Caco-2 (cell line): Measurements from ENCODE around the gene RAP1GAP2. TPM values are rescaled to one million over a fixed set of nuclear protein-coding genes. Genes with fewer than 3 reads are reported as not detected.

Experiments used
- BruUV-seq: library from RNA; stranded (reverse); fragments of 400-500 nt; replicated peaks from 2 replicates; lab custom pipeline; 2021; lab: Mats Ljungman, UMichigan
- CTCF ChIA-PET: fragments of 300-600 bp; sonication (Branson Sonifier 250); formaldehyde crosslinking; loops from one replicate; lab custom pipeline; 2022; ENCODE audit warnings: antibody characterized with exemption; lab: Charles Lee
- POLR2A ChIA-PET: fragments of 300-600 bp; sonication (Branson Sonifier 250); formaldehyde crosslinking; loops from one replicate; lab custom pipeline; 2022; ENCODE audit warnings: antibody characterized with exemption; lab: Charles Lee
- DNase-seq, 2 experiments: peaks; one replicate each; pipeline versions ENCODE4 v3.0.0 to v3.0.0-alpha.2; 2020 to 2022
- H3K27me3 ChIP-seq: replicated peaks from 2 replicates; pipeline ENCODE4 v1.6.0; 2011; ENCODE audit warnings: low read length; ENCODE audit not compliant: control insufficient read depth, insufficient read depth
- H3K36me3 ChIP-seq: 2 replicates; pipeline ENCODE4 v1.5.1; 2011; ENCODE audit warnings: low read length; ENCODE audit not compliant: control insufficient read depth, insufficient read depth
- H3K4me1 ChIP-seq: fragments of 250-450 bp; sonication (Bioruptor Pico); 2 replicates; pipeline ENCODE4 v1.5.1; 2020; ENCODE audit warnings: mild to moderate bottlenecking
- H3K4me3 ChIP-seq: 2 replicates; pipeline ENCODE4 v1.5.1; 2011; ENCODE audit warnings: low read depth, mild to moderate bottlenecking, control low read depth, low read length
- H3K9me3 ChIP-seq: fragments of 250-450 bp; sonication (Bioruptor Pico); 2 replicates; pipeline ENCODE4 v1.5.1; 2020; ENCODE audit warnings: mild to moderate bottlenecking, moderate library complexity
- H3K27ac Mint-ChIP-seq: one replicate; pipeline ENCODE4 v1.8.0; 2022; ENCODE audit warnings: mixed read lengths; ENCODE audit not compliant: unreplicated experiment
- H3K27me3 Mint-ChIP-seq: one replicate; pipeline ENCODE4 v1.8.0; 2022; ENCODE audit warnings: mixed read lengths; ENCODE audit not compliant: insufficient read depth, unreplicated experiment
- H3K36me3 Mint-ChIP-seq: one replicate; pipeline ENCODE4 v1.8.0; 2022; ENCODE audit warnings: mild to moderate bottlenecking, mixed read lengths; ENCODE audit not compliant: insufficient read depth, unreplicated experiment
- H3K4me1 Mint-ChIP-seq: one replicate; pipeline ENCODE4 v1.8.0; 2022; ENCODE audit warnings: low read depth, mixed read lengths; ENCODE audit not compliant: unreplicated experiment
- H3K4me3 Mint-ChIP-seq: one replicate; pipeline ENCODE4 v1.8.0; 2022; ENCODE audit warnings: mild to moderate bottlenecking, moderate library complexity, mixed read lengths; ENCODE audit not compliant: unreplicated experiment
- H3K9me3 Mint-ChIP-seq: one replicate; pipeline ENCODE4 v1.8.0; 2022; ENCODE audit warnings: mixed read lengths; ENCODE audit not compliant: unreplicated experiment
- intact Hi-C: fragments of 100-400 bp; cut with micrococcal nuclease; formaldehyde crosslinking; loops from one replicate; pipeline ENCODE4 v1.10.0; 2022; ENCODE audit not compliant: unreplicated experiment
- total RNA-seq: library from RNA; stranded (reverse); gene quantifications from 2 replicates; pipeline ENCODE4 v1.2.3, GENCODE V29; 2022
- TF ChIP-seq, protein P1 (sequence below), 2 experiments: fragments of 200-600 bp in 1 of 2; IDR thresholded peaks; 1 replicate in 1 of 2; 2 replicates in 1 of 2; pipeline versions ENCODE4 v1.5.1 to v1.8.0; 2011 to 2022; ENCODE audit warnings: antibody characterized with exemption in 1 of 2, control low read depth in 1 of 2, inconsistent platforms in 1 of 2, low read depth in 1 of 2, low read length in 1 of 2, mild to moderate bottlenecking in 1 of 2, moderate library complexity in 1 of 2; ENCODE audit not compliant: insufficient read depth in 1 of 2, severe bottlenecking in 1 of 2, unreplicated experiment in 1 of 2

The RAP1GAP2 gene
- total RNA-seq, 1 experiment from 2014 or later: 45.3 TPM

DNA sequence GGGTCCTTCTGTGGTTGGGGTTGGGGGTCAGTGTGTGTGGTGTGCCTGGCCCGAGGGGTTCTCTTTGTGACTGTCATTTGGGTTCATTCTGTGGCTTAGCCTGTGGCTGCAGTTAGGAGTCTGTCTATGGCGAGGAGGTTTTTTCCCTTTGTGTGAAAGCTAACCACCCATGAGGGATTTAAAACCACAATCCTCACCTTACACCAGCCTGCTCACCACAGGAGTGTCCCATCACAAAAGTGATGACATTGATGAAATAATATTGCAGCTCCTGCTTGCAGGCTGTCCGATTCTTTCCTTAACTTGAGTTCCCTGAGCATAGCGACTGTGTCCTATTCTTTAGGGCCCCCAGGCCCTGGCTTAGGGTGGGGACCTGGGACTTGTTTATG, 113.6 kb downstream of the RAP1GAP2 start:
- no peak overlapping the region for H3K4me3 ChIP-seq
- Mint-ChIP-seq H3K9me3 (no peaks in the 10 kb centered on the region), H3K27me3 (no peaks in the 10 kb centered on the region), H3K27ac (peak overlapping the region; percentile 24), H3K4me3 (no peak overlapping the region), H3K36me3 (peaks cover 6% of the 10 kb centered on the region), H3K4me1 (no peaks in the 10 kb centered on the region)
- intact Hi-C loops: no loop called here
- no peak for DNase-seq
- peaks cover 1% of the 10 kb centered on the region; the same call in 1 of the 2 replicates for H3K36me3 ChIP-seq
- 0 out of 2 replicates have a peak, but pooled peaks cover 7% of the 10 kb centered on the region for H3K9me3 ChIP-seq
- ChIA-PET POLR2A (no interaction called here), CTCF (no interaction called here)
- no TSS peak for BruUV-seq
- TF ChIP-seq, protein P1, sequence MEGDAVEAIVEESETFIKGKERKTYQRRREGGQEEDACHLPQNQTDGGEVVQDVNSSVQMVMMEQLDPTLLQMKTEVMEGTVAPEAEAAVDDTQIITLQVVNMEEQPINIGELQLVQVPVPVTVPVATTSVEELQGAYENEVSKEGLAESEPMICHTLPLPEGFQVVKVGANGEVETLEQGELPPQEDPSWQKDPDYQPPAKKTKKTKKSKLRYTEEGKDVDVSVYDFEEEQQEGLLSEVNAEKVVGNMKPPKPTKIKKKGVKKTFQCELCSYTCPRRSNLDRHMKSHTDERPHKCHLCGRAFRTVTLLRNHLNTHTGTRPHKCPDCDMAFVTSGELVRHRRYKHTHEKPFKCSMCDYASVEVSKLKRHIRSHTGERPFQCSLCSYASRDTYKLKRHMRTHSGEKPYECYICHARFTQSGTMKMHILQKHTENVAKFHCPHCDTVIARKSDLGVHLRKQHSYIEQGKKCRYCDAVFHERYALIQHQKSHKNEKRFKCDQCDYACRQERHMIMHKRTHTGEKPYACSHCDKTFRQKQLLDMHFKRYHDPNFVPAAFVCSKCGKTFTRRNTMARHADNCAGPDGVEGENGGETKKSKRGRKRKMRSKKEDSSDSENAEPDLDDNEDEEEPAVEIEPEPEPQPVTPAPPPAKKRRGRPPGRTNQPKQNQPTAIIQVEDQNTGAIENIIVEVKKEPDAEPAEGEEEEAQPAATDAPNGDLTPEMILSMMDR (IDR thresholded peaks at IDR 0.05; ENCODE audit: insufficient read depth in 1 of 2, low read depth in 1 of 2, low read length in 1 of 2, severe bottlenecking in 1 of 2, unreplicated experiment in 1 of 2): no peak
- no peaks in the 10 kb centered on the region for H3K27me3 ChIP-seq
- no peaks in the 10 kb centered on the region for H3K4me1 ChIP-seq

DNA sequence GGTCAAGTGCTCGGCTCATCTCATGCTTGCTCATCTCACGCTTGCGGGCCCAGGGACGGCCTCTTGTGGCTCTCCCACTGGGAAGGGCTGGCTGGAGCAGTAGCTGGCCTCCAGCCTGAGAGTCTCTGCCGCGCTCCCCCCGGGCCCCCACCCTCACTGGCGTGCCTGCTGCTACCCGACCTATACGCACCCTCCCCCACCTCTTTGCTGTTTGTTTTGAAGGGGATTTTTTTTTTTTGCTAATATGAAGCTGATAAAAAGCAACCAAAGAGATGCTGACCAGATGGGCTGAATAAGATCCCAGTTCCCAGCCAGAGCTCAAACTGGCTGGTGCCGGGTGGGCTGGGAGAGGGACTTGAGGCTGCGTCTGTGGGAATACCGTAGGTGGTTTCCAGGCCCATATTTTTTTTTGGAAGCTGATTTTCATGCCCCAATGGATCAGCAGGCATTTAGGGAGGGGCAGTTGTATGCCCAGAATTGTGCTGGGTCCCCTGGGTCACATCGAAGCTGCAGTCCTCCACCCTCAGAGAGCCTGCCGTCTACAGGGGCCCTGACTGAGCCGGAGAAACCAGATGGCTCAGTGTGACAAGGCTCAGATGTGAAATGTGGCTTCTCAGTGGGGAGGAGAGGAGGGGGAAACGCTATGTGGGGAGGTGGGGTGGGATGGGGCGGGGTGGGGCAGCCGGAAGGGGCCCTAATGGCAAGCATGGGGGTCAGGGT, 115.0 kb downstream of the RAP1GAP2 start:
- no peaks in the 10 kb centered on the region for H3K4me1 ChIP-seq
- H3K9me3 ChIP-seq: 0 out of 2 replicates have a peak, but pooled peaks cover 7% of the 10 kb centered on the region
- Mint-ChIP-seq H3K27ac (no peak overlapping the region), H3K9me3 (no peaks in the 10 kb centered on the region), H3K4me3 (no peak overlapping the region), H3K27me3 (no peaks in the 10 kb centered on the region), H3K4me1 (no peaks in the 10 kb centered on the region), H3K36me3 (peaks cover 9% of the 10 kb centered on the region)
- POLR2A ChIA-PET: interaction anchor here (0.7 kb wide), 1 partner anchor 138 kb away, joined by 3 read pairs; no protein-coding TSS in a partner anchor
- H3K4me3 ChIP-seq: no peak overlapping the region
- TF ChIP-seq, protein P1 (IDR thresholded peaks at IDR 0.05; ENCODE audit: insufficient read depth in 1 of 2, low read depth in 1 of 2, low read length in 1 of 2, severe bottlenecking in 1 of 2, unreplicated experiment in 1 of 2): no peak
- CTCF ChIA-PET: interaction anchor here (0.8 to 1.0 kb wide), 3 partner anchors 20 to 102 kb away, joined by 4 read pairs; no protein-coding TSS in a partner anchor
- no peaks in the 10 kb centered on the region; the same call in 1 of the 2 replicates for H3K36me3 ChIP-seq
- H3K27me3 ChIP-seq: no peaks in the 10 kb centered on the region
- no peak for DNase-seq
- BruUV-seq: no TSS peak
- intact Hi-C loops: no loop called here

DNA sequence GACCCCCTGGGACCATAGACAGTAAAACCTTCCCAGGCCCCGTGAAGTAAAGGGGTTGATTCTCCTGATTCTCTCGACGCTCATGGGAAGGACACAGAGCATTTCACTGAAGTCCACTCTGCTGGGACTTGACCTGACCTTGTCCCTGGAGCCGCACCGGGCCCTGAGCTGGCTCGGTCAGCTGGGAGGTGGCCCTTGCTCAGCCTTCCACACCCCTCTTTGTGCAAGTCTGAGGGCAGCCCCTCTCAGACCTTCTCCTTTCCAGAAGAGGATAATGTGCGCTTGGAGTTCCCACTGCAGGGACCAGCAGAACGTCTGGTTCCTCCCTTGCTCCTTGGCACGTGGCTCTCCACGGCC, 115.5 kb downstream of the RAP1GAP2 start:
- intact Hi-C loops: no loop called here
- no peaks in the 10 kb centered on the region for H3K27me3 ChIP-seq
- H3K4me3 ChIP-seq: no peak overlapping the region
- TF ChIP-seq, protein P1 (IDR thresholded peaks at IDR 0.05; ENCODE audit: insufficient read depth in 1 of 2, low read depth in 1 of 2, low read length in 1 of 2, severe bottlenecking in 1 of 2, unreplicated experiment in 1 of 2): no peak
- Mint-ChIP-seq H3K27ac (no peak overlapping the region), H3K27me3 (no peaks in the 10 kb centered on the region), H3K4me3 (no peak overlapping the region), H3K36me3 (peaks cover 11% of the 10 kb centered on the region), H3K9me3 (no peaks in the 10 kb centered on the region), H3K4me1 (no peaks in the 10 kb centered on the region)
- ChIA-PET CTCF (interaction anchor here (0.8 to 1.0 kb wide), 3 partner anchors 19 to 101 kb away, joined by 4 read pairs; no protein-coding TSS in a partner anchor), POLR2A (interaction anchor here (0.7 kb wide), 1 partner anchor 139 kb away, joined by 3 read pairs; no protein-coding TSS in a partner anchor)
- H3K36me3 ChIP-seq: no peaks in the 10 kb centered on the region; the same call in 1 of the 2 replicates
- no peak for DNase-seq
- no TSS peak for BruUV-seq
- 0 out of 2 replicates have a peak, but pooled peaks cover 2% of the 10 kb centered on the region for H3K9me3 ChIP-seq
- no peaks in the 10 kb centered on the region for H3K4me1 ChIP-seq
